K562 (cell line): ENCODE results near the gene SPATA16. TPM values are rescaled to one million over a fixed set of nuclear protein-coding genes. Genes with fewer than 3 reads are reported as not detected.

Experiments
- ETV5 ChIP-seq: sonication (generic); formaldehyde crosslinking; IDR thresholded peaks from 2 replicates; pipeline ENCODE4 v1.4.0; 2020; ENCODE audit warnings: low read depth, mild to moderate bottlenecking, missing genetic modification reagents
- FOXK2 ChIP-seq, 2 experiments: fragments of 450-650 bp; IDR thresholded peaks in 1 of 2; conservative IDR thresholded peaks in 1 of 2; 2 replicates each; pipeline ENCODE4 v1.6.1; 2016; ENCODE audit warnings: low read depth in 2 of 2, mild to moderate bottlenecking in 1 of 2
- ILK ChIP-seq: fragments of 450-650 bp; IDR thresholded peaks from 2 replicates; pipeline ENCODE4 v1.6.1; 2016; ENCODE audit warnings: missing genetic modification characterization, low read depth, mild to moderate bottlenecking, missing compliant biosample characterization, moderate library complexity, borderline replicate concordance
- MBD2 ChIP-seq: sonication (generic); IDR thresholded peaks from 2 replicates; pipeline ENCODE4 v1.6.1; 2016; ENCODE audit warnings: low read depth, borderline replicate concordance
- MEF2D ChIP-seq: conservative IDR thresholded peaks from 2 replicates; pipeline ENCODE4 v1.6.1; 2016; ENCODE audit warnings: low read depth, missing genetic modification characterization, missing compliant biosample characterization
- ZNF146 ChIP-seq: IDR thresholded peaks from one replicate; pipeline ENCODE4 v1.6.1; 2018; ENCODE audit warnings: missing compliant biosample characterization; ENCODE audit not compliant: unreplicated experiment
- ZNF354B ChIP-seq: fragments of 250-450 bp; sonication (Bioruptor Pico); IDR thresholded peaks from 2 replicates; pipeline ENCODE4 v1.4.0; 2020
- polyA plus RNA-seq, 8 experiments: library from polyadenylated mRNA; depleted of rRNA in 4 of 8; stranded (reverse) in 5 of 8; unstranded in 3 of 8; fragments of >200 nt; fragmentation: Nextera tagmentation in 2 of 8; fragmentation: Illumina TruSeq in 1 of 8; extraction: Ambion mirVana in 2 of 8; extraction: Trizol in 1 of 8; gene quantifications; 2 replicates each; pipeline versions ENCODE4 v1.2.1 to v1.2.3, GENCODE V29; 2011 to 2014; ENCODE audit warnings: inconsistent platforms in 1 of 8, missing spikeins in 1 of 8
- total RNA-seq, 7 experiments: library from RNA; depleted of rRNA in 6 of 7; stranded (reverse); fragments of >200 nt in 6 of 7; fragmentation: Illumina TruSeq in 2 of 7; extraction: Trizol in 2 of 7; gene quantifications; 2 replicates each; pipeline versions ENCODE4 v1.2.1 to v1.2.3, GENCODE V29; 2011 to 2021; ENCODE audit warnings: low replicate concordance in 1 of 7
- TF ChIP-seq, protein P1 (sequence below), 2 experiments: fragments of 450-650 bp; formaldehyde crosslinking in 1 of 2; IDR thresholded peaks; 2 replicates each; pipeline versions ENCODE4 v1.4.0 to v1.6.1; 2014 to 2020; ENCODE audit warnings: mild to moderate bottlenecking in 2 of 2, borderline replicate concordance in 1 of 2, low read depth in 1 of 2

Gene SPATA16
- total and polyA plus RNA-seq, 9 of the 15 experiments (the other 6 are each of a cell fraction or from before 2014, with no cell fraction given): not detected

DNA sequence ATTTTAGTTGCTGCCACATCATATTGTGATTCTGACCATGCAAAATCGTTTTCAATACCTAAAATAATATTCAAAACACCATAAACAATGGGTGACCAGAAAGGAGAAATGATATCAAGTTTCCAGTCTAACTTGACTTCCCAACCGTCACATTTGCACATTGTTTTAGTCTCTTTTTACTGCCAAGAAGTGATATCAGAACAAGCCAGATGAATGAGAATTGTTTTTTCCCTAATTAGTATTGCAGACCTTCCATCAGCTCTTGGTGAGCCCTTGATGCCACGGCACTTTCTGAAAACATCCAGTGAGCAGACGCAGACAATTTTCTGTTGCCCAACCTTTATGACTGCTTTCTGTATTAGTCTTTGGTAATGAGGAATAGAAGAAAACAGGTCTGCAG is 62.5 kb downstream of the SPATA16 start (continued):
- TF ChIP-seq, protein P1, sequence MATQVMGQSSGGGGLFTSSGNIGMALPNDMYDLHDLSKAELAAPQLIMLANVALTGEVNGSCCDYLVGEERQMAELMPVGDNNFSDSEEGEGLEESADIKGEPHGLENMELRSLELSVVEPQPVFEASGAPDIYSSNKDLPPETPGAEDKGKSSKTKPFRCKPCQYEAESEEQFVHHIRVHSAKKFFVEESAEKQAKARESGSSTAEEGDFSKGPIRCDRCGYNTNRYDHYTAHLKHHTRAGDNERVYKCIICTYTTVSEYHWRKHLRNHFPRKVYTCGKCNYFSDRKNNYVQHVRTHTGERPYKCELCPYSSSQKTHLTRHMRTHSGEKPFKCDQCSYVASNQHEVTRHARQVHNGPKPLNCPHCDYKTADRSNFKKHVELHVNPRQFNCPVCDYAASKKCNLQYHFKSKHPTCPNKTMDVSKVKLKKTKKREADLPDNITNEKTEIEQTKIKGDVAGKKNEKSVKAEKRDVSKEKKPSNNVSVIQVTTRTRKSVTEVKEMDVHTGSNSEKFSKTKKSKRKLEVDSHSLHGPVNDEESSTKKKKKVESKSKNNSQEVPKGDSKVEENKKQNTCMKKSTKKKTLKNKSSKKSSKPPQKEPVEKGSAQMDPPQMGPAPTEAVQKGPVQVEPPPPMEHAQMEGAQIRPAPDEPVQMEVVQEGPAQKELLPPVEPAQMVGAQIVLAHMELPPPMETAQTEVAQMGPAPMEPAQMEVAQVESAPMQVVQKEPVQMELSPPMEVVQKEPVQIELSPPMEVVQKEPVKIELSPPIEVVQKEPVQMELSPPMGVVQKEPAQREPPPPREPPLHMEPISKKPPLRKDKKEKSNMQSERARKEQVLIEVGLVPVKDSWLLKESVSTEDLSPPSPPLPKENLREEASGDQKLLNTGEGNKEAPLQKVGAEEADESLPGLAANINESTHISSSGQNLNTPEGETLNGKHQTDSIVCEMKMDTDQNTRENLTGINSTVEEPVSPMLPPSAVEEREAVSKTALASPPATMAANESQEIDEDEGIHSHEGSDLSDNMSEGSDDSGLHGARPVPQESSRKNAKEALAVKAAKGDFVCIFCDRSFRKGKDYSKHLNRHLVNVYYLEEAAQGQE (IDR thresholded peaks at IDR 0.05; ENCODE audit: borderline replicate concordance): no peak
- TF ChIP-seq, protein P1 (CRISPR knock-in tag; IDR thresholded peaks at IDR 0.05; ENCODE audit: low read depth): no peak
- TF ChIP-seq ZNF354B (CRISPR knock-in tag) (no peak), MBD2 (no peak), ETV5 (CRISPR knock-in tag) (no peak), ZNF146 (CRISPR knock-in tag) (no peak), FOXK2 (conservative IDR thresholded peaks at IDR 0.05 in 1 of 2, IDR thresholded peaks at IDR 0.05 in 1 of 2; ENCODE audit: low read depth in 2 of 2) (no peak), MEF2D (tag) (no peak), ILK (tag) (no peak)
